HG03558 (cell line): ENCODE data around the gene PLEKHA7.
"Not testable (repeated sequence)": the region's sequence is repeated elsewhere in the genome, so short reads cannot be mapped to it uniquely, and the experiment has no call there.

ENCODE experiments used
- ATAC-seq: cut with Tn5 transposase; IDR thresholded peaks from one replicate; pipeline ENCODE4 v1.9.1; 2021; ENCODE audit warnings: moderate number of reproducible peaks; ENCODE audit not compliant: unreplicated experiment; ENCODE audit errors: extremely low read depth

PLEKHA7 gene, protein sequence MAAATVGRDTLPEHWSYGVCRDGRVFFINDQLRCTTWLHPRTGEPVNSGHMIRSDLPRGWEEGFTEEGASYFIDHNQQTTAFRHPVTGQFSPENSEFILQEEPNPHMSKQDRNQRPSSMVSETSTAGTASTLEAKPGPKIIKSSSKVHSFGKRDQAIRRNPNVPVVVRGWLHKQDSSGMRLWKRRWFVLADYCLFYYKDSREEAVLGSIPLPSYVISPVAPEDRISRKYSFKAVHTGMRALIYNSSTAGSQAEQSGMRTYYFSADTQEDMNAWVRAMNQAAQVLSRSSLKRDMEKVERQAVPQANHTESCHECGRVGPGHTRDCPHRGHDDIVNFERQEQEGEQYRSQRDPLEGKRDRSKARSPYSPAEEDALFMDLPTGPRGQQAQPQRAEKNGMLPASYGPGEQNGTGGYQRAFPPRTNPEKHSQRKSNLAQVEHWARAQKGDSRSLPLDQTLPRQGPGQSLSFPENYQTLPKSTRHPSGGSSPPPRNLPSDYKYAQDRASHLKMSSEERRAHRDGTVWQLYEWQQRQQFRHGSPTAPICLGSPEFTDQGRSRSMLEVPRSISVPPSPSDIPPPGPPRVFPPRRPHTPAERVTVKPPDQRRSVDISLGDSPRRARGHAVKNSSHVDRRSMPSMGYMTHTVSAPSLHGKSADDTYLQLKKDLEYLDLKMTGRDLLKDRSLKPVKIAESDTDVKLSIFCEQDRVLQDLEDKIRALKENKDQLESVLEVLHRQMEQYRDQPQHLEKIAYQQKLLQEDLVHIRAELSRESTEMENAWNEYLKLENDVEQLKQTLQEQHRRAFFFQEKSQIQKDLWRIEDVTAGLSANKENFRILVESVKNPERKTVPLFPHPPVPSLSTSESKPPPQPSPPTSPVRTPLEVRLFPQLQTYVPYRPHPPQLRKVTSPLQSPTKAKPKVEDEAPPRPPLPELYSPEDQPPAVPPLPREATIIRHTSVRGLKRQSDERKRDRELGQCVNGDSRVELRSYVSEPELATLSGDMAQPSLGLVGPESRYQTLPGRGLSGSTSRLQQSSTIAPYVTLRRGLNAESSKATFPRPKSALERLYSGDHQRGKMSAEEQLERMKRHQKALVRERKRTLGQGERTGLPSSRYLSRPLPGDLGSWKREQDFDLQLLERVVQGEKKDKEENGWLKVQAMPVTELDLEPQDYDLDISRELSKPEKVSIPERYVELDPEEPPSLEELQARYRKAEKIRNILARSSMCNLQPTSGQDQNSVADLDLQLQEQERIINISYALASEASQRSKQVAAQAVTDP

DNA sequence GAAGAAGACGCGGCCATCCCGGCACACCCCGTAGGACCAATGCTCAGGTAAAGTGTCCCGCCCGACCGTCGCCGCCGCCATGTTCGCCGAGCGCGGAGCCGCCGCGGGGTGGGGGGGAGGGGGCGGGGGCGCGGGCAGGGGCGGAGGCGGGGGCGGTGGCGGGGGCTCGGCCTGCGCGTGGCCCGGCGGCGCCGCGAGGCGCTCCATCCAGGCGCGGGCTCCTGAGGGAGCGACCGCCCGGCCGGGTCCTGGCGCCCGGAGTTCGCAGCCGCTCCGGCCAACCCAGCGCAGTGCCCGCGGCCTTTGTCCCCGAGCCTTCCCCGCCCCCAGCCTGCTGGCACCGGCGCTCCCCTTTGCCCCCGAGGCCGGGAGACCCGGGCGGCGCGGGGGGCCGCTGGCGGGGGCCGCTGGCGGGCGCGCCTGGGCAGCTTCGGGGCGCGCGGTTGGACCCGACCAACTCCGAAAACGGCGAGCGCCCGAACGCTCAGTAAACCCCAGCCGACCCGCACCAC is at the start of gene PLEKHA7:
PLEKHA7 (minus strand) TSS at position 94 of the 512 bp plus-strand sequence; CDS start at position 81, 13 bp downstream.
- no peak for ATAC-seq

DNA sequence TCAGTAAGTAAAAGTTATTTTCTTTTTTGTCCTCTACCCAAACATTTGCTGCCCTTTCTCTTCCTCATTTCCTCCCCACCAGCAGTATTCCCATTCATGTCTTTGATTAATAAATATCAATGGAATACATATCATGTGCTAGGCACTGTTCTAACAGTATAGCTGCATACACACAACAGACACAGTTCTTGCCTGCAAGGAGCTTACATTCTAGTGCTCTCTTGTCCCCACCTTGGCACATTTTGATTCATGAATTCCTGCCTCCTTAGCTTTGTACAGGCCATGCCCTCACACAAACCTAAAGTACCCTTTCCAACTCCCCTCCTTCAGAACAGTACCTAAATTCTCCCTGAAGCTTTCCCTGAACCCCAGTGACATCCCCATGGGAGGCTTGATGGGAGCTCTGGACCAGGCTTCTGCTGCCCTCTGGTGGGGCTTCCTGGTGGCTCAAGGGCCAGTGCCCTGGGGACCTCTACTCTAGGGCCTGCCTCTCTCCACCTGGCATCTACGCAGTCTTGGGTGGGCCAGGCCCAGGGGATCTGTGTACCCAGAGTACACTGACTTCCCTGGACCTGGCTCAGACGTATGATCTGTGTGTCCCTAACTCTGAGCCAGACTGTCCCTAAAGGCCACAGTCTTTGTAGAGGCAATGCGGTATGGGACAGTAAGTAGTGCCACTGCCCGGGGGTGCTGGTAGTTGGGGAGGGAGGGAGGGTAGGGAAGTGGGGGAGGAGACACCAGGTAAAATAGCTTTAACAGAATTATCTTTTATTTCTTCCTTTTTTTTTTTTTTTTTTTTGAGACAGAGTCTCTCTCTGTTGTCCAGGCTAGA is 49.2 kb upstream of the PLEKHA7 start:
- no peak for ATAC-seq

DNA sequence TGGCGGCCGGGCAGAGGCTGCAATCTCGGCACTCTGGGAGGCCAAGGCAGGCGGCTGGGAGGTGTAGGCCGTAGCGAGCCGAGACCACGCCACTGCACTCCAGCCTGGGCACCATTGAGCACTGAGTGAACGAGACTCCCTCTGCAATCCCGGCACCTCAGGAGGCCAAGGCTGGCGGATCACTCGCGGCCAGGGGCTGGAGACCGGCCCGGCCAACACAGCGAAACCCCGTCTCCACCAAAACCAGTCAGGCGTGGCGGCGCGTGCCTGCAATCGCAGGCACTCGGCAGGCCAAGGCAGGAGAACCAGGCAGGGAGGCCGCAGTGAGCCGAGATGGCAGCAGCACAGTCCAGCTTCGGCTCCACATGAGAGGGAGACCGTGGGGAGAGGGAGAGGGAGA is 36.9 kb upstream of the PLEKHA7 start:
- ATAC-seq, result not testable (repeated sequence)

DNA sequence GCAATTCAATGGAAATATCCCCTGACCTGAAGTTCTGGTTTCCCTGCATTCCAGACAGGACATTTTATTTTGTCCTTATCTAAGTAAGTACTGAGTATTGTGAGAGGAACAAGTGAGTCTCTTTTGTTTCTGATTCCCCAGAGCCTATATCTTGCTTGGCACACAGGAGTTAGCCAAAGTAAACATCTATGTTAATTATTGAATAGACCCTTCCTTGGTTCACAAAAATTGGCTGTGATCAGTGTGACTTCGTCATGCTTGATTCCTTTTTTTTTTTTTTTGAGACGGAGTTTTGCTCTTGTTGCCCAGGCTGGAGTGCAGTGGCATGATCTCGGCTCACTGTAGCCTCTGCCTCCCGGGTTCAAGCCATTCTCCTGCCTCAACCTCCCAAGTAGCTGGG is 34.3 kb upstream of the PLEKHA7 start:
- not testable (repeated sequence) for ATAC-seq

DNA sequence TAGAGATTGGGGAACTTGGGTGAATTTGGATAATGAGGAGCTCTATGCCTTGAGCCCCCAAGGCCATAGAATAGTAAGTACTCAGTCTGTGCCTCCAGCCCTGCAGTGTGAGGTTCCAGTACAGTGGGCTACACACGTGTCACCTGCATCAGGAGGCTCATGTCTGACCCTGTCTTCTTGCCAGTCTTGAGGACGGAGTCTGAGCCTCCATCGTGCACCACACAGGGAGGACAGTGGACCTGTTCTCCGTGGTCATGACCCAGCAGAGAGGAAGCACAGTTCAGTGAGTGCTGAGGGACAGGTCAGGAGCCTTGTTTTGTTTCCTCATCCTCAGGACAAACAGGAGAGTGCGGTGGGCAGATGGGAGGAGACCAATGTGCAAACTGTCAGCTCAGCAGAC is 32.5 kb upstream of the PLEKHA7 start:
- no peak for ATAC-seq

DNA sequence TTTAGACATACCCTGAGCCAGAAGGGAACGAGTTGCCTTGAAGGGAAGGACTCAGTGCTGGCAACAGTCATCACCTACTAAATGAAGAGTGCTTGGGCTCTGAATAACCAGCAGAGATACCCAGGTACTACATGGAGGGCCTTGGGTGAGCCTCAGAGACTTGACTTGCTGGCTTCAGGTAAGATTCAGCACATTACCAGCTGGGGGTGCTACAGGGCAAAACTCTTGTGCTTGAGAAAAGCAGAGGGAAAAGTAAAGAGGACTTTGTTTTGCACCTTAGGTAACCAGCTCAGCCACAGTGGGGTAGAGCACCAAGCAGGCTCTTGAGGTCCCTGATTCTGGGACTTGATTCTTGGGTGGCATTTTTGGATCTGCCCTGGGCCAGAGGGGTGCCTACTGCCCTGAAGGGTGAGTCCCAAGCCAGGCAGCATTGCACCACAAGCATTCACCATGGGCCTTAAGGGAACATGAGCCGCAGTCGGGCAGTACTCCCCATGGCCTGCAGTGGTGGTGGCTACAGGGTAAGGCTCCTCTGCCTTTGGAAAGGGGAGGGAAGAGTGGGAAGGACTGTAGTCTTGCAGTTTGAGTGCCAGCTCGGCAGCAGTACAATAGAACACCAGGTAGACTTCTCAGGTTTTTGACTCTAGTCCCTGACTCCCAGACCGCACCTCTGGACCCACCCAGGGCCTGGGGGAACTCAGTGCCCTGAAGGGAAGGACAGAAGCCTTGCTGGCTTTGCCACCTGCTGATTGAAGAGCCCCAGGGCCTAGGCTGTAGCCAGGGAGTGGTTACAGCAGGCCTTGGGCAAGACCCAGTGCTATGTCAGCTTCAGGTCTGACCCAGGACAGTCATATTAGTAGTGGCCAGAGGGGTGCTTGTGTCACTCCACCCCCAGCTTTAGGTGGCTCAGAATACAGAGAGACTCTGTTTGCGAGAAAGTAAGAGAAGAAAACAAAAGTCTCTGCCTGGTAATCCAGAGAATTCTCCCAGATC is 22.7 kb upstream of the PLEKHA7 start:
- no peak for ATAC-seq

DNA sequence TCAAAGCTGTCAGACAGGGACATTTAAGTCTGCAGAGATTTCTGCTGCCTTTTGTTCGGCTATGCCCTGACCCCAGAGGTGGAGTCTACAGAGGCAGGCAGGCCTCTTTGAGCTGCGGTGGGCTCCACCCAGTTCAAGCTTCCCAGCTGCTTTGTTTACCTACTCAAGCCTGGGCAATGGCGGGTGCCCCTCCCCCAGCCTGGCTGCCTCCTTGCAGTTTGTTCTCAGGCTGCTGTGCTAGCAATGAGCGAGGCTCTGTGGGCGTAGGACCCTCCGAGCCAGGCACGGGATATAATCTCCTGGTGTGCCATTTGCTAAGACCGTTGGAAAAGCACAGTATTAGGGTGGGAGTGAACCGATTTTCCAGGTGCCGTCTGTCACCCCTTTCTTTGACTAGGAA is 19.8 kb upstream of the PLEKHA7 start:
- not testable (repeated sequence) for ATAC-seq

DNA sequence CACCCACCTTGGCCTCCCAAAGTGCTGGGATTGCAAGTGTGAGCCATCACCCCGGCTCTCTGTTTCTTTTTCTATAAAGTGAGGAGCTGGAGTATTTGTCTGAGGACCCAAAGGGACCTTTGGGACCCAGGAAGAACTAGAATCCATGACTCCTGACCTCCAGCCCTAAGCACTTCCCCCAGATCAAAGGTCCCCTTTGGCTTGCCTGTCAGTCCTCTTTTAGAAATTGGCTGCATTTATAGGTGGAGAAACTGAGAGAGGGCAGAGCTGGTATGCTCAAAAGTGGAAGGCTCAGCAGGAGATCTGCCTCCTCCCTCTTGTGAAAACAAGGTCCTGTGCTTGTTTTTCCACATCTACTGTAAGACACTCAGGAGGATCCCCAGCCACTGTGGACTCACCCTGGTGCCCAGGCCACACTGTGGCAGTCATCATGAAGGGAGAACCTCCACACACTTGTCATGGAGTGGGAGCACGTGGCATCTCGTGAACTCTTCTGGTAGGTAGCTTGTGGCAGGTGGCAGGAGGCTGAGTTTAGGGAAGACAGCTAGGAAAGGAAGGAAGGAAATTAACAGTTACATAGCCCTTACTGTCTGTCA is 12.4 kb upstream of the PLEKHA7 start:
- ATAC-seq, result no peak

DNA sequence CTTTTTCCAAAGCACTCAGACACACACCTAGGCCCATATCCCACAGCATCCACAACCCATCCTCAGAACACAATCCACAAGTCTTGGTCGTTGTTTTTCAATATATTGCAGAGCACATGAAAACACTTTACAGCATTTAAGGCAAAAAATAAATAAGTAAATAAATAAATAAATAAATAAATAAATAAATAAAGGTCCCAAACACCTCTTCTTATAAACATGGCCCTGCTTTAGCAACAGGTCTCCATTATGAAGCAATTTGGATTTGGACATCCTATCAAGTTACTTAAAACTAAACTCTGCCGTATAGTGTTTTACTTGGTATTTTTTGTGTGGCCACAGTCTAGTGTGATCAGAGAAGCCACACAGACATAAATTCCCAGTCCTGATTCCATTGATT is 10.7 kb upstream of the PLEKHA7 start:
- no peak for ATAC-seq

DNA sequence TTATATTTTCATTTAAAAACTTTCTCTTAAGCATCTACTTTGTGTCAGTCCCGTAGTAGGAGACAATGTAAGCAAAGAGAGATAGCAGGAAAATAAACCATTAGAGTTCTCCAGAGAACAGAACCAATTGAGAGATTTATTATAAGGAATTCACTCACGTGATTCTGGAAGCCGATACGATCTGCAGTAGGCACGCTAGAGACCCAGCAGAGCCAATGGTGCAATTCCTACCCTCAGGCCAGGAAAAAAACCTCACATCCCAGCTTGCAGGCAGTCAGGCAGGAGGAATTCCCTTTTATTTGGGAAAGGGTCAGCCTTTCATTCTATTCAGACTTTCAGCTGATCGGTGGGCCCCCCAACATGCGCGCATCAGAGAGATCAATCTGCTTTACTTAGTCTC is 7.3 kb upstream of the PLEKHA7 start:
- ATAC-seq, result no peak

DNA sequence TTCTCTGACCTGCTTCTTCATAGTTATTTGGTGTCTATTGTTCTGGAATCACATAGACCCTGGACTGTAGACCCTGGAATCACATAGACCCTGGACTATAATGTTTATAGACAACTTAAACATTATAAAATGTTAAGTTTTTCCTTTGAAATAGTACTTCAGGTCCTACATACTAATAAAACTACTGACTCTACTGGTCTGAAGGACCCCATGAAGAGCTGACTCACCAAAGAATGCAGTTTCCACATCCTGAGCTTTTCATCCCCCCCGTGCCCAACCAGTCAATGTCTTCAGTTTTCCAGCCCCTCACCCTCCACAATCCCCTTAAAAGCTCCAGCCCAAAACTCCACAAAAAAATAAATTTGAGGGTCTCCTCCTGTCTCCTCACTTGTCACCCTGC is 6.6 kb upstream of the PLEKHA7 start:
- ATAC-seq, result no peak

DNA sequence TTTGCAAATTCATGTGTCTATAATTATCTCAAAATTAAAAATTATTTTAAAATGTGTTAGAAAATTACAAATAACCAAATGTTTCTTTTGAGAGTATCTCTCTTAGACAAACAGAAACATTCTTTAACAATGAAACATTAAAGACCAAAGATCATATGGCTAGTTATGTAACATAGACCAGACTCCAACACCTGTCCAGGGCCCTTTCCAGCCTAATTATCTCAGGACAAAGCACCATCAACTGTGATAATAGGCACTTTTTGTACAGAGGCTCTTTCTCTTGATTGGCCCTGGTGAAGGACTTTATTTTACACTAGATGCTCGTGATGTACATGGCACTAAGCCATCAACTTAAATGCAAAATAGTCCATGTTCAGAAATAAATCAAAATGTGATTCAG is 5.0 kb upstream of the PLEKHA7 start:
- no peak for ATAC-seq

DNA sequence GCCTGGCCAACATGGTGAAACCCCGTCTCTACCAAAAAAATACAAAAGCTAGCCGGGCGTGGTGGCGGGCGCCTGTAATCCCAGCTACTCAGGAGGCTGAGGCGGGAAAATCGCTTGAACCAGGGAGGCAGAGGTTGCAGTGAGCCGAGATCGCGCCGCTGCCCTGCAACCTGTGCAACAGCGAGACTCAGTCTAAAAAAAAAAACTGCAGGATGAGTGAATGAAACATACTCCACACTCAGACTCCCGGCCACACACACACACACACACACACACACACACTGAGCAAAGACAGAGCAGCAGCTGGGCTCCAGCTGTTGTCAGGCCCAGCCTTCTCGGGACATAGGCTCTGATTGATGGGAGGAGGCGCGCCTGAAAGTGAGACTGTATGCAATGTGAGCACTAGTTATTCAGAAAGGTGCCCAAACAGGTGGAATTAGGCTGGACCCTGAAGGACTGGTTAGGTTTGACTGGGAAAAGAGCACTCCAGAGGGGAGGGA is 1.5 kb upstream of the PLEKHA7 start:
- ATAC-seq, result no peak

DNA sequence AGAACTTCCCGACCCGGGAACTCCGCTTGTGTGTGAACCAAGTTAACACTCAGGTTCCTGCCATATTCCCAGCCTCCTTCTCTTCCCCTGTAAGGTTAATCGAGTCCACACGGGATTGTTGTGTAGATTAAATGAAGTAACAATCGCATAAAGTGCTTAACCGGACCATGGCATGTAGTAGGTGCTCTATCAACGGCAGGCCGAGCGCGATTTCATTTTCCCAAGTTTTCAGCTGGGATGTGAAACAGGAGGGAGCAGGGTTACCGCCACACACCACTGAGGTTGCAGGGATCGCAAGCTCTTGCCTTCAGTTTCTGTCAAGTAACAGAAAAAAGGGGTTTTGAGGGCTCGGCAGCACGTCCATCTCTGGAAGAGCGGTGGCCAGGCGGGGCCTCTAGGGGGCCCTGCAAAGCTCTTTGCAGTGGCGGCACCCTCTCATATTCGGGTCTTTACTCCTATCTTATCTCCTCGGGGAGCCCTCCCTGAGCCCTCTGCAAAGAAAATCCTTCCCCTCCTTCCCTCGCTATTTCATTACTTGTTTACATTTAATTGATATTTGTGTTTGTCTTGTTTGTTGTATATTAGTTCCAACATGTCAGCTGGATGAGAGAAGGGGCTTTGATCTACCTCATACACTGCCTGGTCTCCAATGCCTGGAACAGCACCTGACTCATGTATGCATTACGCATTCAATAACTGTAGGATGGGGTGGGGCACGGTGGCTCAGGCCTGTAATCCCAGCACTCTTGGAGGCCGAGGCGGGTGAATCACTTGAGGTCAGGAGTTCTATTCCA is 816 bp upstream of the PLEKHA7 start:
- ATAC-seq, result no peak

DNA sequence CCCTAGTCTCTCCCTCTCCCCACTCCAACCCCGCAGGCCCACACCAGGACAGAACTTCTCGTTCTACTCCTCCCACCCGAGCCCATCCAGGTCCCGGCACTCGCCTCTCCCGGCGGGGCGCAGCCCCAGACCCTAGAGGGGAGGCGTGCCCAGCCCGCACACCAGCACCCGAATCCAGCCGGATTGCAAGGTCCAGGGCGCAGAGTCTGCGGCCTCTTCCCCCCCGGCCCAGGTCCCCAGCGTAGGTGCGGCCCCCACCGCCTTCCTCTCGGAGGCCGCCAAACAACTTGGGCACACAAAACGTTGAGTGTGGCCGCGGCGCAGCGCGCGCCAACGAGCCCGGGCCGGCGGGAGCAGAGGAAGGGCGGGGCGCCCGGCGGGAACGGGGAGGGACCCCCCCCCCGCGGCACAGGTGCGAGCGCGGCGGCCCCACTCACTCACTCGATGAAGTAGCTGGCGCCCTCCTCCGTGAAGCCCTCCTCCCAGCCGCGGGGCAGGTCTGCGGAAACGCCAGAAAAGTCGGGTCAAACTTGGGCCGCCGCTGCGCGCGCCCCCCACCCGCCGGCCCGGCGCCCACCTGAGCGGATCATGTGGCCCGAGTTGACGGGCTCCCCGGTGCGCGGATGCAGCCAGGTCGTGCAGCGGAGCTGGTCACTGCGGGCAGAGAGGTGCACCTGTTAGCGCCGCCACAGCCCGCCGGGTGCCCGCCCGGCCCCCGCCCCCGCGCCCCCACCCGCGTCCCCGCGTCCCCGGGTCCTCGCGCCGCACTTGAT is 480 bp downstream of the PLEKHA7 start:
- ATAC-seq, result no peak
